DMS153 treated with DMSO at 0.1 percent for 48 hours (cell line): ENCODE results near the gene KRTAP20-1.

Experiments
- DNase-seq: peaks from one replicate; lab custom pipeline; 2025; ENCODE audit not compliant: unreplicated experiment; lab: John Stamatoyannopoulos, UW

The KRTAP20-1 gene, protein sequence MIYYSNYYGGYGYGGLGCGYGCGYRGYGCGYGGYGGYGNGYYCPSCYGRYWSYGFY

DNA sequence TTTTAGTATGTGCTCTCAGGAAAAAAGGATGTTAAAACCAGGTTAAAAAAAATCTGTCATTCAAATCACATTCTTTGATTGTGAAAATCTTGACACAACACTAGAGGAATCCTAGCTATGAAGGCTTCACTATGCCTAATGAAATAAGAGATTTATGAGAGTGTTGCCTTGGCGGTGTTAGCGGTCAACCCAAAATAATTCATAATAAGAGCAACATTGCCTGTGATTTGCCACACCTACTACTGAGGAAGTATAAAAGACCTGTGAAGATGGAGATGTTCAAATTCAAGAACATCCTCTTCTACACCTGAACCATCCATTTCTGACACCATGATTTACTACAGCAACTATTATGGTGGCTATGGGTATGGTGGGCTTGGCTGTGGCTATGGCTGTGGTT lies at the start of gene KRTAP20-1:
TSS of gene KRTAP20-1 (plus strand) at position 301 of the 400 bp plus-strand sequence. CDS start at position 331, 30 bp downstream.
- no peak for DNase-seq

DNA sequence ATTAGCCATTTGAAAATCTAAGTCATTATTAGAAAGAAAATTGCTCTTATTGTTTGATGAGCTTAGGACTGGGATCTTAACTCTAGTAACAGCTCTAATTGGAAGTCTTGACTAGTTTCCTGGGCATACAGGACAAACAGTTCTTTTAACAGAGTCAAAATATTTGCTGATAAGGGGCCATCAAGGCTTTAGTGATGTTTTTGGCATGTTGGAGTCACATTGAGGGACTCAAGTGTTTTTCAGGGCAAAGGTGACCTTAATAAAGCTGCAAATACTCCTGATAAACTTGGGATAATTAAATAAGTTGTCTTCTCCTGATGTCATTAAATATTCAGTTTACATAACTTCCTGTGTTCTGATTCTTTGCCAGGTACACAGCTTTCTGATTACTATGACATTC lies 48.6 kb upstream of the KRTAP20-1 start:
- DNase-seq, result no peak

DNA sequence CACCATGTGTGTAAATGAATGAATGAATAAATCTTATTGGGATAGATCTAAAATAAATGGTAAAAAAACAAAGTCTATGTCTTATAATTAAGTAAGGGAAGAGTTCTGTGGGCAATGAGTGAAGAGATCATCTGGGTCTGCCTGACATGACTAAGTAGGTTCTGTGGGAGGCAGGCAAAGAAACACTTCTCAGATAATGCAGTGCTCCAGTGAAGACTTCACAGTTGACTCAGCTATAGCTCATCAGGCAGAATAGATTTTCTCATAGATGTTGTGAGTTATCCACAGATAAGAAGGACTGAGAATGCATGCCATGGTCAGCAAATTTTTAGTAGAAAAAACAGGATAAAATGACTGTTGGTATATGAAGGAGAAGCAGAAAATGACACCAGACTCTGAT lies 38.5 kb upstream of the KRTAP20-1 start:
- DNase-seq, result no peak

DNA sequence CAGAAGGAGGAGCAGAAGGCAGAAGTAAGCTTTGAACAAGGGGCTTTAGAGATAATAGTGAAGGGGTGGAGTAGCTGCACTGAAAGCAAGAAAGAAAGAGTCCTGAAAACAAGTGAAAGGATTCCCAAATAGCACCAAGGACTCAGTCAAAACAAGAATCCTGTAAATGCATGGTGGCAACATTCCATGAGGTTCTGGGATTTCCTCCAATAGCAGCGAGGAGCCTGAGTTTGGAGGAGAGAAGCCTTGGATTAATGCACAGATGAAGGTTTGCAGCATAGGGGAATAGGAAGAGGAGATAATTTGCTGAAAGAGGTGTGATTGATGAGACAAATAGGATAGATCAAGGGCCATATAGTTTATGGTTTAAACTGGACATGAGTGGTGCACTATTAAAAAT lies 36.9 kb upstream of the KRTAP20-1 start:
- no peak for DNase-seq

DNA sequence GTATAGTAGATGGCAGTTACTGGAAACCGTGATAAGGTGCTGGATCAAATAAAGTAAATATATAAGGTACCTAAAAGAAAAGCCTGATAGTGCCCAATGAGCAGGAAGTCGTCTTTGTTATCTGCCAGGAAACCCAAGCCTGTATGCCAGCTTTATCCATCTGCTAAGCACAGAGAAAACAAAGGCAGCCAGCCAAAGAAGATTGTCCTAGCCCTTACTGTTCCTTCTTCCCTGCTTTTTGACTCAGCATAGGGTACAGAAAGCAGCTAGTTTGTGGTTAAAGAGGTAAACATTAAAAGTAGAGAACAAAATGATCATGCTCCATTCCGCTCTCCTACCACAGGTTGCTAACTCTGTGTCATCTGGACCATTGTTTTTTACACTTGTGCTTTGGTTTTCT lies 36.1 kb upstream of the KRTAP20-1 start:
- DNase-seq, result no peak

DNA sequence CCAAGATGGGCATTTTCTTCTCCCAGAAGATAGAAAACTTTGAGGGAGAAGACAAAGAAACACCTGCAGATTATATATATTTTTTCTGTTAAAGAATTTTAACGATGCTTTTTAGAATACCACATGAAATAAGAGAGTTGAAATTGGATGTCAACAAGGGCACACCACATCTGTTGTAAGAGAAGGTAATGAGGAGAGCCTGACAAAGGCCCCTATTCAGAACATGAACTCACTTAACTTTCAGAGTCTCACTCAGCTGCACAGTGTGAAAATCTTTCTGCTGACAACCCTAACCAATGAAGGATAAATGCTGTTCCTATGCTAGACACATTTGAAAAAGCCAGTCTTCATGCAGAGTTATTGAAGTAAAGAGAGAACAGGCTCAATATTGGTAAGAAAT lies 33.4 kb upstream of the KRTAP20-1 start:
- DNase-seq, result no peak

DNA sequence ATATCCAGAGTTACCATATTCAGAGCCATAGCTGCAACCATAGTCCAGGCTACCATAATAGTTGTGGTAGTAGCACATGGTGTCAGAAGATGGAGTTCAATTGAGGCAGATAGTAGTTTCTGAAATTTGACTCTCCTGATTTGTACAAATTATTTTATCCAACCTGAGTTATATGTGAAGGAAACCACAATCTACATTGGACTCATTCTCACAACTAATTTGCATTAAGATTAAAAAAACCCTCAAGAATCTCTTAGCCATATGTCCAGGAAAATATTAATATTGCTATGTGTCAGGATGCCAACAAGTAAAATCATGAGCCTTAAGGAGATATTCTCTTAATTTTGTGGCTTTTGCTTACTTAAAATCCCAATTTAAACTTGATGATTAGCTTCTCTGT lies 25.9 kb upstream of the KRTAP20-1 start, which contains the start of gene KRTAP22-2:
TSS of gene KRTAP22-2 (minus strand) at position 101 of the 400 bp plus-strand sequence.
- DNase-seq, result no peak

DNA sequence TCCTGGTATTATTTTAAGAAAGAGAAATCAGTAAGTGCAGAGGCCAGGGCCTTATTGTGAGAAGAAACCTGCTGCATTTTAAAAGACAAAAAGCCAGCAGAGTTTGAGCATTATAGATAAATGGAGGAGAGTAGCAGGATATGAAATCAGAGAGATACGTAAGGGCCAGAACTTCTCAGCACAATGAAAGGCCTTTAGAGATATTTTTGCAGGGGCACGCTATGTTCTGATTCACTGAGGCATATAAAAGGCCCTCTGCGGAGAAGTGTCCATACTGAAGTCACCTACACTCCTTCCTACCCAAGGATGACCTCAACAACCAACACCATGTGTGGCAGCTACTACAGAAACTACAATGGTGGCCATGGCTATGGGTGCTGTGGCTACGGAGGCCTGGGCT lies 24.1 kb upstream of the KRTAP20-1 start, which contains the start of gene KRTAP6-3:
TSS of gene KRTAP6-3 (plus strand) at position 301 of the 400 bp plus-strand sequence. CDS start at position 307, 6 bp downstream.
- DNase-seq, result no peak

DNA sequence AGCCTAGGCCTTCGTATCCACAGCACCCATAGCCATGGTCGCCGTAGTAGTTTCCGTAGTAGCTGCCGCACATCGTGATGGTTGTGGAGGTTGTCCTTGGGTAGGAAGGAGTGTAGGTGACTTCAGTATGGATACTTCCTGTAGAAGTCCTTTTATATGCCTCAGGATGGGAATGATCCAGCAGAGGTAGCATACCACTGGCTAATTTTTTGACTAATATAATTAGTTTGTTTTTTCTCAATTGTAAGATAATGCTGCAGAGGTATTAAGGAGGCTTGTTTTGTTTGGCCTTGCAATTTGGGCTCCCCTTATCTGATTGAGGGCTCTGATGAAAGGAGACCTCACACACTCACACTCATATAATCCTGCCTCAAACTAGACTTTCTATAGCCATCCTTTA lies 17.4 kb upstream of the KRTAP20-1 start, which contains the start of gene KRTAP6-2:
TSS of gene KRTAP6-2 (minus strand) at position 101 of the 400 bp plus-strand sequence. CDS start at position 73, 28 bp downstream.
- no peak for DNase-seq

DNA sequence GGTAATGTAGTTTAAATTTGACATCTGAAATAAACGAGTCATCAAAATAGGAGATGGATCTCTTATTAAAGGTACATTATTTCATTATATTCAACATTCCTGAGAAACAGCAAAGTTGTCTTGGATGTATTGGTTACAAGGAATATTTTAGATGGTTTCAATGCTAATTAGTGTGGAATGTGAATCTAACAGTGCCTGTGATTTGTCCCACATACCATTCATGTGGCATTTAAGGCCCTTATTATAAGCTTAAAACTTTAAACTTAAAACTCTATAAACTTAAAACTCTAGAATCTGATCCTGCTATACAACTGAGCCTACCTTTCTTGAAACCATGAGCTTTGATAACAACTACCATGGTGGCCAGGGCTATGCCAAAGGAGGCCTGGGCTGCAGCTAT lies 15.4 kb upstream of the KRTAP20-1 start, which contains the start of gene KRTAP22-1:
TSS of gene KRTAP22-1 (plus strand) at position 301 of the 400 bp plus-strand sequence.
- DNase-seq, result no peak

DNA sequence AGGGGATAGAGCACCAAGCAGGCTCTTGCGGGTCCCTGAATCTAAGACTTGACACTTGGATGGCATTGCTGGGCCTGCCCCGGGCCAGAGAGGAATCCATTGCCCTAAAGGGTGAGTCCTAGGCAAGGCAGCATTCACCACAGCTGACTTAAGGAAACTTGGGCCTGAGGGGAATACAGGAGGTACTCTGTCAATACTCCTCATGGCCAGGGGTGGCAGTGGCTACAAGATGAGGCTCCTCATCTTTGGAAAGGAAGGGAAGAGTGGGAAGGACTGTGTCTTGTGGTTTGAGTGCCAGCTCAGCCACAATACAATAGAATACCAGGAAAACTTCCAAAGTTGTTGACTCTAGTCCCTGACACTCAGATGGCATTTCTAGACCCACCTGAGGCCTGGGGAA lies 10.3 kb upstream of the KRTAP20-1 start:
- DNase-seq, result no peak

DNA sequence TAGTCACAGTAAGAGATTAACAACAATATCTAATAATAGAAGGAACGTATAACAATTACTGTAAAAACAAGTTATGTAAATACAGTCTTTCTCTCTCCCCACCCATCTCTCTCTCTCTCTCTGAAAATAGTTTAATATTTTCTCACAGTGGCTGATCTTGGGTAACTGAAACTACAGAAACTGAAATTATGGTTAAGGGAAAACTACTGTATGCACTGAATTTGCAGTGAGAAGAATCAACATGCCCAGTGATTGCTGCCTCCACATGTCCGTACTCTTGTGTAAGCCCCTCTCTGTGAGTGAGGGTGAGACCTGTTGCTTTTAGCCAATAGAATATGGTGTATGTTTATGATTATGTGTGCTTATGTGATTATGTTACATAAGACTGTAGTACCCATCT lies 4.1 kb upstream of the KRTAP20-1 start:
- DNase-seq, result no peak

DNA sequence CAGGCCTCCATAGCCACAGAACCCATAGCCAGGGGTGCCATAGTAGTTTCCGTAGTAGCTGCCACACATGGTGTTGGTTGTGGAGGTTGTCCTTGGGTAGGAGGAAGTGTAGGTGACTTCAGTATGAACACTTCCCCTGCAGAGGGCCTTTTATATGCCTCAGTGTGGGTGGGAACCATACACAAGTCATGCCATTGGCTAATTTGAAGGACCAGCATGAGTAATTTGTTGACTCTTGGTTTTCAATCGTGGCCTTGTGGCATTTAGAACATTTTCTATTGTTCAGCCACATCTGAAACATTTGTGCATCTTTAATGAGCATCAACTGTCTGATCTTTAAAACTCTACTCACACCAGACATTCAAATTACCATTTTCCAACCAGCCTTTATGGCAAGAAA lies 2.4 kb upstream of the KRTAP20-1 start, which contains the start of gene KRTAP6-1:
TSS of gene KRTAP6-1 (minus strand) at position 95 of the 400 bp plus-strand sequence. CDS start at position 69, 26 bp downstream.
- no peak for DNase-seq

DNA sequence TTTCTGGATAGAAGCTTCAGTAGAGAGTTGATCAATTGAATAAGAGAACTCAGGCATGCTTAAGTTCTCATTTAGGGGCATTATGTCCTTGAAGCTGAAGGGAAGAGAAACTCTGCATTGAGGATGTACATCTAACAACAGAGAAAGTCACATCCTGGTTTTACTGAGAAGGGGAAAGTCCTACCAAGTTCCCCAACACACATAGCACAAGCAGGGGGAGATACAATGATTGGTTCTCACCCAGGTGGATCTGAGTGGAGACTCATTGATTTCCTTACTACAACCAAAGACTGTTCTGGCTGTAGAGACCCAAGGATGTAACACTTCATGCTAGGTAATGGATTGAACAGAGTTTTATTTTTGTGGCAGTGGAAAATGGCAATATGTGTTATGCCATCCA lies 1.0 kb upstream of the KRTAP20-1 start:
- no peak for DNase-seq

DNA sequence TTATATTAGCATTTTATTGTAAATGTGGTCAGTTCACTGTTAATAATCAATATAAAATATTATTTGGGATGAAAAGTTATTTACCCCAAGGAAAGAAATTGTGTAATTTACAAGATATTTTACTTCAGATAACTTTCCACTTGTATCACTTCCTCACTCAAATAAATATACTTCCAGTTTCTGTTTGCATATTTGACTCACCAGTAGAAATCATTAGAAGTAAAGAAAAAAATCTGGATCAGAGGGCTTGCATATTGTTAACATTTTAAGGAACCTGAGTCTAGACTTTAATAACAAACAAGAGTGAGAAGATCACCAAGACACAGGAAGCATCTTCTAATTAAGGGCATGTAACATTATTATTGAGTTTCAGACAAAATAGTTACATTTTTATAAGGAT lies 3.9 kb downstream of the KRTAP20-1 start:
- DNase-seq, result no peak

DNA sequence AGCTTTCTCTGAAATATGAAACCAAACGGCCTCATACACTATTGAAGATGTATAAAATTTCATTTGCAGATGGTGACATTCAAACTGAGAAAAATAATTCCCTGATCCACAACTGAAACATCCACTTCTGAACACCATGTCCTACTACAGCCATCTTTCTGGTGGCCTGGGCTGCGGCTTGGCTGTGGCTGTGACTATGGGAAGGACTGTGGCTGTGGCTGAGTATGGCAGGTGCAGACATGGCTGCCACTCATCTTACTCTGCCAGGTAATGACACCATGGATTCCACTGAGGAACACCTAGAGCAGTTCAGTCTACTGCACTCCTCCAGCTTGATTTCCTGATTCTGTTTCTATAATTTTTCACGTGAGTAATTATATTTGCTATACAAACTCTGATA lies 4.3 kb downstream of the KRTAP20-1 start, which contains the start of gene KRTAP20-4:
TSS of gene KRTAP20-4 (plus strand) at position 106 of the 400 bp plus-strand sequence.
- no peak for DNase-seq

DNA sequence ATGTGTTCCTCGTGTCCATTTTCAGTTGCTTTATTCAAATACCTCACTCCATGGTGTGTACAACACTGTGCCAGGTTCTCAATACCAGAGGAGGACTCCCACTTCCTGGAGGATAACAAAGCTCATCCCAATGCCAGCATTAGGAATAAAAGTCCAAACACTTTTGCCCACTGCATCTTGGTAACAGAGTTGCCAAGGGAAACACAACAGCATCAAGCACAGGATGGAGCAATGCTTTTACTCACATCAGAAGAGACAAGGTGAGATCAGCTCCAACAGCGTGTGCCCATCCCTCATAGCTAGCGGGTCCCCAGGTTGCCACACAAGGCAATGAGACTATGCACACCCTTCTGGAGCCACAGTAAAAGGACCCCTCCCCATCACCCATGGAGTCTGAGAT lies 7.1 kb downstream of the KRTAP20-1 start:
- DNase-seq, result no peak

DNA sequence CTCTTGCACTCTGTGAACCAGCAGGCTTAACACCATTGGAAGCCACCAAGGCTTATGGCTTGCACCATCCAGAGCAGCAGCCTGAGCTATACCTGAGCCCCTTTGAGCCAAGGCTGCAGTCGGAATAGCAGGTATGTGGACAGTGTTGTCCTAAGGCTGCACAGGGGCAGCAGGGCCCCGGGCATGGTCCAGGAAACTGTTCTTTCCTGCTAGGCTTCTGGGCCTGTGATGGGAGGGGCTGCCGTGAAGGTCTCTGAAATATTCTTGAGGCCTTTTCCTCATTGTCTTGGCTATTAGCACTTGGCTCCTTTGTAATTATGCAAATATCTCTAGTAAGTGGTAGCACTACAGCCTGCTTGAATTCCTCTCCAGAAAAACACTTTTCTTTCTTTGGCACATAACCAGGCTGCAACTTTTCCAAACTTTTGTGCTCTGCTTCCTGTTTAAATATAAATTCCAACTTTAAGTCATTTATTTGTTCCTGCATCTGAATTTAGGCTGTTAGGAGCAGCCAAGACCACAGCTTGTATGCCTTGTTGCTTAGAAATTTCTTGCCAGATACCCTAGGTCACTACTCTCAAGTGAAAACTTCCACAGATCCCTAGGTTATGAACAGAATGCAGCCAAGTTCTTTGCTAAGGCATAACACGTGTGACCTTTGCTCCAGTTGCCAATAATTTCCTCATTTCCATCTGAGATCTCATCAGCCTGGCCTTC lies 9.4 kb downstream of the KRTAP20-1 start:
- no peak for DNase-seq

DNA sequence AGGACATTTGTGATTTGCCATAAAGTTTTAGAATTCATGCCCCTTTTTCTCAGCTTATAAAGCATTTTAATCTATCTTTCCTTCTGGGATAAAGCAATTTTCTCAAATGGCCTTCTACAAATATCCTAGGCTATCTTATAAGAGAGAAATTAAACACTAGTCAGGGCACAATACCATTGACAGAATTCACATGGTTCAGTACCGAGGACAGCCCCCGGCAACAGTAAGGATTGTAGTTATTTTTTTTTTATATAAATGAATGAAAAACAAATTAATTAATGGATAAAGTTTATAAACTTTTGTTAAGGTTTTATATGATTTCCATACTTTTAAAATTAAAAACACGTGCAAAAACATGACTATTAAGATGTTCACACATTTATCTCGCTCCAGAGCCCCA lies 11.9 kb downstream of the KRTAP20-1 start:
- no peak for DNase-seq

DNA sequence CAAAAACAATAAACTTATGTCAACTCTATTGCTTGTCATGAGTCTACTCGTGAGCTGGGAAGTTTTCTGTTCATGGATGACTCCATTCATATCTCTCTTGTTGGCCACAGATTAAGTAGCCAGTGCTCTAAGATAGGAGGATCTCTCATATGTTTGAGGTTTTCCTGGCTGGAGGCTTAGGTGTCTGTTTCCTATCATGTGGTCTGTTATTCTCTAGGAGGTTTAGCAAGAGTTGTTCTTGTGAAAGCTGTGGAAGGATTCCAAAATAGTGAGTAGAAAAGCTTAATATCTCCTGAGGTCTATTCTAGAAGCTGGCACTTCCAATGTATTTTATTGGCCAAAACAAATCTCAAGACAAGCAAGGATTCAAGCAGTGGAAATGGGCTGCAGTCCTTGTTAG lies 13.0 kb downstream of the KRTAP20-1 start:
- no peak for DNase-seq

DNA sequence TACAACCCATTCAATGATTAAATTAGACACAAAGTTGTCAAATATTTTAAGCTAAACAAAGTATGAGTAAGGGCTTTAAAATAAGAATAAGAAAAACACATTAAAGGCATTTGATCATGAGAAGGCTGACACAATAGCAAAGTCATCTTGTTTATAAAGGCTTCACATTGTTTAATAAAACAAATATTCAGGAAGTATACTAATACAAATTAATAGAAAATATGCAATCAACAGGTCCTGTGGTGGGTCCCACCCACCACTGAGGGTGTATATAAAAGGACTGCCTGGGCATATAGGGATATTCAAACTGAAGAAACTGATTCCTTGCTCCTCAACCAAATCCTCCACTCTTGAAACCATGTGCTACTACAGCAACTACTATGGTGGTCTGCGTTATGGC lies 18.7 kb downstream of the KRTAP20-1 start, which contains the start of gene KRTAP20-2:
TSS of gene KRTAP20-2 (plus strand) at position 301 of the 400 bp plus-strand sequence. CDS start at position 359, 58 bp downstream.
- no peak for DNase-seq

DNA sequence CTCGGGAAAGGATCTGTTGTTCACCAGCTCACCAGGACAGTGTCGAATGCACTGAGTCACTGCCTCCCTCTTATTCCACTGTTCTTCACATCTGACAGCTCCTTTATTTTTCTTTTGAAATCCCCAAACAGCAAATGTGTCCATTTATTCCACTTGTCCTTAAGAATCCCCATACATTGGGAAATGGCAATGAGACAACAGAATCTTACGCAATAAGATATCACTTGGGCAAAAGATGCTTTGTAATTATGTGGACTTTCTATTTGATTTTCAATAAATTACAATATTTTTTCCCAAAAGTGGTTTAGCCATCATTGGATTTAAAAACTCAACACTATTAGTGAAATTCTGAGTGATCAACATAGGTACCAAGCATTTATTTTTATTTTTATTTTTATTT lies 22.5 kb downstream of the KRTAP20-1 start:
- DNase-seq, result no peak
